ENCODE data around the gene CELF6.

CELF6 gene

GRCh38 chr15:72248514-72248913 lies 71.4 kb downstream of the CELF6 start:
- Histone ChIP-seq H3K4me3 (no peak overlapping the region), H3K36me3 (ENCODE audit: insufficient read depth, low read length) (peaks cover 71% of the 10 kb centered on the region), H3K9me3 (ENCODE audit: low read depth, low read length) (no peaks in the 10 kb centered on the region), H3K27ac (no peak overlapping the region), H3K9ac (ENCODE audit: insufficient read length) (no peak overlapping the region)
- no peak for DNase-seq (ENCODE audit: low read depth, low spot score)
- TF ChIP-seq EZH2 (IDR thresholded peaks at IDR 0.05), result no peak
- no peak for TF ChIP-seq POLR2AphosphoS5 (IDR thresholded peaks at IDR 0.05; ENCODE audit: borderline replicate concordance, low read depth, low read length)
- TF ChIP-seq FOXP2 (optimal IDR thresholded peaks at IDR 0.05; ENCODE audit: control extremely low read depth, extremely low read length, insufficient read depth), result no peak

GRCh38 chr15:72242775-72243370 lies 77.1 kb downstream of the CELF6 start:
- H3K27ac ChIP-seq, result no peak overlapping the region
- H3K9ac ChIP-seq (ENCODE audit: insufficient read length), result no peak overlapping the region
- no peaks in the 10 kb centered on the region for H3K9me3 ChIP-seq (ENCODE audit: low read depth, low read length)
- peaks cover 48% of the 10 kb centered on the region for H3K36me3 ChIP-seq (ENCODE audit: insufficient read depth, low read length)
- no peak overlapping the region for H3K4me3 ChIP-seq
- no peak for DNase-seq (ENCODE audit: low read depth, low spot score)
- TF ChIP-seq FOXP2 (optimal IDR thresholded peaks at IDR 0.05; ENCODE audit: control extremely low read depth, extremely low read length, insufficient read depth), result no peak
- TF ChIP-seq EZH2 (IDR thresholded peaks at IDR 0.05), result no peak
- no peak for TF ChIP-seq POLR2AphosphoS5 (IDR thresholded peaks at IDR 0.05; ENCODE audit: borderline replicate concordance, low read depth, low read length)

GRCh38 chr15:72239652-72240051 lies 80.3 kb downstream of the CELF6 start:
- no peak overlapping the region for H3K4me3 ChIP-seq
- no peaks in the 10 kb centered on the region for H3K9me3 ChIP-seq (ENCODE audit: low read depth, low read length)
- no peak overlapping the region for H3K27ac ChIP-seq
- H3K9ac ChIP-seq (ENCODE audit: insufficient read length), result no peak overlapping the region
- H3K36me3 ChIP-seq (ENCODE audit: insufficient read depth, low read length), result peaks cover 40% of the 10 kb centered on the region
- no peak for DNase-seq (ENCODE audit: low read depth, low spot score)
- TF ChIP-seq POLR2AphosphoS5 (IDR thresholded peaks at IDR 0.05; ENCODE audit: borderline replicate concordance, low read depth, low read length) (no peak), EZH2 (IDR thresholded peaks at IDR 0.05) (no peak), FOXP2 (optimal IDR thresholded peaks at IDR 0.05; ENCODE audit: control extremely low read depth, extremely low read length, insufficient read depth) (no peak)

DNA sequence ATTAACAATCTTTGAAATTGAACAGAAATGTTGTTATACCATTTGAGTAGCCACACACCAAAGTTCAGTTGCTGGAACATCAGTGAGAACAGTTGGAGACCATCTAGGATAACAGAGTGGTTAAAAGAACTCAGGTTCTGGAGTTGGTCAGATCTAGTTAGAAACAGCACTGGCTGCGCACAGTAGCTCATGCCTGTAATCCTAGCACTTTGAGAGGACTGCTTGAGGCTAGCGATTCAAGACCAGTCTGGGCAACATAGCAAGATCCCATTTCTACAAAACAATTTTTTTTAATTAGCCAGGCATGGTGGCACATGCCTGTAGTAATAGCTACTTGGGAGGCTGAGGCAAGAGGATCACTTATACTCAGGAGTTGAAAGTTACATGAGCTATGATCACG lies 81.4 kb downstream of the CELF6 start:
- TF ChIP-seq FOXP2 (optimal IDR thresholded peaks at IDR 0.05; ENCODE audit: control extremely low read depth, extremely low read length, insufficient read depth) (no peak), EZH2 (IDR thresholded peaks at IDR 0.05) (no peak), POLR2AphosphoS5 (IDR thresholded peaks at IDR 0.05; ENCODE audit: borderline replicate concordance, low read depth, low read length) (no peak)
- H3K9me3 ChIP-seq (ENCODE audit: low read depth, low read length), result no peaks in the 10 kb centered on the region
- DNase-seq (ENCODE audit: low read depth, low spot score), result no peak
- no peak overlapping the region for H3K4me3 ChIP-seq
- no peak overlapping the region for H3K9ac ChIP-seq (ENCODE audit: insufficient read length)
- H3K27ac ChIP-seq, result peak overlapping the region; percentile 4; the same call in 1 of the 2 replicates
- peaks cover 29% of the 10 kb centered on the region for H3K36me3 ChIP-seq (ENCODE audit: insufficient read depth, low read length)

DNA sequence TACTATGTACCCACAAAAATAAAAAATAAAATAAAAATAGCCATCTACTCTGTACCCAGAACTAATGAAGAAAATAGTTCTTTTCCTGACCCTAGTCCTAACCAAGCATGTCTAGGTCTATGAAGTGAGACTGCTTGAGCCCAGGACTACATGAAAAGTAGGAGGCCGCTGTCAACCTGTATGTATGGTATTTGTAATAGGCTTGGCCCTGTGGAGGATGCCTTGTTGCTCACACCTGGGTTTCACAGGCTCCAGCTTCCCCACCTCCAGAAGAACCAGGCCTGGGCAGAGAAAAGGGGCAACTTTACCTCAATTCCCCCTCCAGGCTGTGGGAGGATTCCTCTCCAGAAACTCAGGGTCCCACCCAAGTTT lies 82.1 kb downstream of the CELF6 start:
- H3K27ac ChIP-seq, result peak overlapping the region; percentile 4; the same call in 1 of the 2 replicates
- DNase-seq (ENCODE audit: low read depth, low spot score), result no peak
- TF ChIP-seq EZH2 (IDR thresholded peaks at IDR 0.05) (no peak), POLR2AphosphoS5 (IDR thresholded peaks at IDR 0.05; ENCODE audit: borderline replicate concordance, low read depth, low read length) (no peak), FOXP2 (optimal IDR thresholded peaks at IDR 0.05; ENCODE audit: control extremely low read depth, extremely low read length, insufficient read depth) (no peak)
- no peak overlapping the region for H3K9ac ChIP-seq (ENCODE audit: insufficient read length)
- H3K4me3 ChIP-seq, result no peak overlapping the region
- no peaks in the 10 kb centered on the region for H3K9me3 ChIP-seq (ENCODE audit: low read depth, low read length)
- peaks cover 28% of the 10 kb centered on the region for H3K36me3 ChIP-seq (ENCODE audit: insufficient read depth, low read length)

- H3K27ac ChIP-seq, result no peak overlapping the region; the same call in 1 of the 2 replicates
- H3K9me3 ChIP-seq (ENCODE audit: low read depth, low read length), result no peaks in the 10 kb centered on the region
- peaks cover 22% of the 10 kb centered on the region for H3K36me3 ChIP-seq (ENCODE audit: insufficient read depth, low read length)
- no peak overlapping the region for H3K9ac ChIP-seq (ENCODE audit: insufficient read length)
- TF ChIP-seq EZH2 (IDR thresholded peaks at IDR 0.05) (no peak), POLR2AphosphoS5 (IDR thresholded peaks at IDR 0.05; ENCODE audit: borderline replicate concordance, low read depth, low read length) (no peak), FOXP2 (optimal IDR thresholded peaks at IDR 0.05; ENCODE audit: control extremely low read depth, extremely low read length, insufficient read depth) (no peak)
- DNase-seq (ENCODE audit: low read depth, low spot score), result no peak
- H3K4me3 ChIP-seq, result no peak overlapping the region
These were observed 82.7 kb downstream of the CELF6 start for GRCh38 chr15:72237029-72237852.

DNA sequence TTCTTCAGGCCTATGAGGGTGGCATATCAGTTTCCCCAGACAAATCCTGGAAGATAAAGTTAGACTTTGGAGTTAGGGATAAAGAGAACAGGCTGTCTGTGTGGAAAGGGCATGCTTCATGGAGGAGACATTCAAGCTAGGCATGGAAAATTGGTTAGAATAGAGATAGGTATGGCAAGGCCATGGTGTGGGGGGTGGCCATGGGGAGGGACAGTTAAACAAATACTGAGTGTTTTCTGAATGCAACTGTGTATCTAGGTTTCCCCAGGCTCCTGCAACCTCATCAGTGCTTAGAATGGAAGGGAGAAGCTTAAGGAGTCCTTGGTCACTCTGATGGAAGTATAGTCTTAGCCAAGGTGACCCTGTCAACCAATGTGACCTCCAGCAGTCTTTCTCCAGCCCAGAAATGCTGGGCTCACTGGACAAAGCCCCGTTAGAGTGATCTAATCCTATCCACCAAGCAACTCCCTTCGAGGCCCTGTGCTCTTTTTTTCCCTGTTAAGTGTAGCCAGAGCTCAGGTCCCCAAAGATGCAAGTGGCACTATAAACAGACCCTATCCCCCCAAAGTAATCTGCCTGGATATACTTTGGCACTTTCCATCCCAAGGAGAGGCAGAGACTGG lies 83.5 kb downstream of the CELF6 start:
- TF ChIP-seq POLR2AphosphoS5 (IDR thresholded peaks at IDR 0.05; ENCODE audit: borderline replicate concordance, low read depth, low read length) (no peak), FOXP2 (optimal IDR thresholded peaks at IDR 0.05; ENCODE audit: control extremely low read depth, extremely low read length, insufficient read depth) (no peak), EZH2 (IDR thresholded peaks at IDR 0.05) (no peak)
- no peaks in the 10 kb centered on the region for H3K9me3 ChIP-seq (ENCODE audit: low read depth, low read length)
- DNase-seq (ENCODE audit: low read depth, low spot score), result no peak
- H3K4me3 ChIP-seq, result no peak overlapping the region
- peaks cover 14% of the 10 kb centered on the region for H3K36me3 ChIP-seq (ENCODE audit: insufficient read depth, low read length)
- no peak overlapping the region for H3K9ac ChIP-seq (ENCODE audit: insufficient read length)
- H3K27ac ChIP-seq, result no peak overlapping the region; the same call in 1 of the 2 replicates

DNA sequence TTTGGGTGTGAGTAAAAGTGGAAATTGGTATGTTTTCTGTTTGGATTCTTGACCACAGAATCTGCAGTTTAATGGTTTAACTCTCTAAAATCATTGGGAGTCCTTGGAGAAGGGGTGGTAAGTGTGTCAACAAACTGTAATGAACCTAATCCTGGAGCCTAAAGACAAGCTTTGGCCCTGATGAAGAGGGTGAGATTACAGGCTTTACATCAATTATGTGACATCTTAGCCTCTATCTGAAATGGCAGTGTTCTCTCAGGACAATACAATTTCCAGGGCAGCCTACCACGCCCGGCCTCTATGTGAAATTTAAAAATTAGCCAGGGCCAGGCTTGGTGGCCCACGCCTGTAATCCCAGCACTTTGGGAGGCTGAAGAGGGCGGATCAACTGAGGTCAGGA lies 84.7 kb downstream of the CELF6 start:
- H3K27ac ChIP-seq, result no peak overlapping the region

More for the DNA sequence above, 84.7 kb downstream of the CELF6 start:
- peaks cover 2% of the 10 kb centered on the region; the same call in 1 of the 2 replicates for H3K36me3 ChIP-seq (ENCODE audit: insufficient read depth, low read length)
- no peaks in the 10 kb centered on the region for H3K9me3 ChIP-seq (ENCODE audit: low read depth, low read length)
- H3K9ac ChIP-seq (ENCODE audit: insufficient read length), result no peak overlapping the region
- no peak overlapping the region for H3K4me3 ChIP-seq
- TF ChIP-seq EZH2 (IDR thresholded peaks at IDR 0.05), result no peak
- TF ChIP-seq POLR2AphosphoS5 (IDR thresholded peaks at IDR 0.05; ENCODE audit: borderline replicate concordance, low read depth, low read length), result no peak
- TF ChIP-seq FOXP2 (optimal IDR thresholded peaks at IDR 0.05; ENCODE audit: control extremely low read depth, extremely low read length, insufficient read depth), result no peak
- no peak for DNase-seq (ENCODE audit: low read depth, low spot score)
